ENCODE results near the gene TNS4.

Gene TNS4

GRCh38 chr17:40470932-40471828 is 30.2 kb downstream of the TNS4 start:
- DNase-seq = no peak

GRCh38 chr17:40469805-40470675 is 31.4 kb downstream of the TNS4 start:
- DNase-seq = no peak

GRCh38 chr17:40468560-40468959 is 32.9 kb downstream of the TNS4 start:
- no peak for DNase-seq

- DNase-seq = no peak
Measured at GRCh38 chr17:40467281-40467867, 34.0 kb downstream of the TNS4 start.

- DNase-seq = no peak
Measured at GRCh38 chr17:40466298-40466971, 35.0 kb downstream of the TNS4 start.

GRCh38 chr17:40464392-40464855 is 37.0 kb downstream of the TNS4 start:
- DNase-seq = no peak

GRCh38 chr17:40463122-40463550 is 38.3 kb downstream of the TNS4 start:
- DNase-seq = no peak

GRCh38 chr17:40462343-40463121 is 38.9 kb downstream of the TNS4 start:
- no peak for DNase-seq

GRCh38 chr17:40461732-40462342 is 39.6 kb downstream of the TNS4 start:
- DNase-seq = no peak

- DNase-seq = no peak
Measured at GRCh38 chr17:40460968-40461731, 40.3 kb downstream of the TNS4 start.

- DNase-seq = no peak
Measured at GRCh38 chr17:40460604-40460967, 40.8 kb downstream of the TNS4 start.

GRCh38 chr17:40459636-40460603 is 41.5 kb downstream of the TNS4 start:
- DNase-seq = no peak

GRCh38 chr17:40458851-40459482 is 42.5 kb downstream of the TNS4 start:
- no peak for DNase-seq

GRCh38 chr17:40457964-40458791 is 43.2 kb downstream of the TNS4 start:
- no peak for DNase-seq

- no peak for DNase-seq
Measured at GRCh38 chr17:40457369-40457768, 44.1 kb downstream of the TNS4 start.

- no peak for DNase-seq
Measured at GRCh38 chr17:40456396-40456951, 44.9 kb downstream of the TNS4 start.

- no peak for DNase-seq
Measured at GRCh38 chr17:40454613-40454995, 46.8 kb downstream of the TNS4 start.
